Activated T-helper 9 cell treated with anti-CD3 and anti-CD28 coated beads, Interleukin-2, amount 50 U/mL, for 16 hours (primary cell): ENCODE measurements around the gene HOXB9.
A peak's percentile ranks its signal among the peaks of the same experiment; 100 is the strongest.

Experiments
- DNase-seq: peaks from one replicate; pipeline ENCODE4 v3.0.0-alpha.2; 2020; ENCODE audit warnings: low read depth

The HOXB9 gene

GRCh38 chr17:48639136-48639535 is 13.0 kb upstream of the HOXB9 start:
- DNase-seq: no peak

- no peak for DNase-seq
Measured at GRCh38 chr17:48637323-48638260, 11.4 kb upstream of the HOXB9 start.

- peak; percentile 66 for DNase-seq
Measured at GRCh38 chr17:48636177-48637018, 10.2 kb upstream of the HOXB9 start.

- no peak for DNase-seq
Measured at GRCh38 chr17:48634493-48635208, 8.5 kb upstream of the HOXB9 start.

- no peak for DNase-seq
Measured at GRCh38 chr17:48633266-48633677, 7.1 kb upstream of the HOXB9 start.

GRCh38 chr17:48632579-48633265 is 6.6 kb upstream of the HOXB9 start:
- DNase-seq: no peak

- no peak for DNase-seq
Measured at GRCh38 chr17:48631693-48632578, 5.8 kb upstream of the HOXB9 start.

- DNase-seq: no peak
Measured at GRCh38 chr17:48630925-48631692, 5.0 kb upstream of the HOXB9 start.

GRCh38 chr17:48630009-48630924 is 4.1 kb upstream of the HOXB9 start:
- DNase-seq: no peak

GRCh38 chr17:48629411-48629759 is 3.2 kb upstream of the HOXB9 start:
- no peak for DNase-seq

- DNase-seq: no peak
Measured at GRCh38 chr17:48628649-48629410, 2.7 kb upstream of the HOXB9 start.

- DNase-seq: no peak
Measured at GRCh38 chr17:48627623-48628521, 1.7 kb upstream of the HOXB9 start.

- no peak for DNase-seq
Measured at GRCh38 chr17:48627118-48627597, 1.0 kb upstream of the HOXB9 start.

GRCh38 chr17:48625495-48626244 is 488 bp downstream of the HOXB9 start:
- no peak for DNase-seq

GRCh38 chr17:48624544-48625494 is 1.3 kb downstream of the HOXB9 start:
- DNase-seq: no peak
